ENCODE results near the gene SLC4A5.

Gene SLC4A5

DNA sequence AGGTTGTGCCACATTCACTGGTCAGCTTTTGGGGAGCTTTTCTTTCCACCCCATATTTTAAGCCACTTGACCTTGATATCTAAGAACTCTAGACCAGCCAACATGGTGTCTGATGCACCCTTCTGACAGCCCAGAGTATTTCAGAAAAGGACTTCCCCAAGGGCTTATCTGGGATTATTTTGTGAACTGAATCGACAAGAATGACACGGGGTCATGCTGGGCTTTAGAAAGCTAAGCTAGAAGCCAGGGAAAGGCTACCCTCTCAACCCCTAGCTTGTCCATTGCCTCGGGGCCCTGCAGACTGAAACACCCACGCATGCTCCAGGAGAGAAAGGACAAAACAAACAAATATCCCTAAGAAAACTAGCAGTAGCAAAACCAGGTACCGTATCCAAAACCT, 16.0 kb downstream of the SLC4A5 start:
- Histone ChIP-seq H3K27me3 (ENCODE audit: insufficient read depth, low read depth) (no peaks in the 10 kb centered on the region), H3K4me2 (no peak overlapping the region), H3K79me2 (ENCODE audit: insufficient read depth, low read depth) (no peaks in the 10 kb centered on the region), H2AFZ (ENCODE audit: low read depth) (no peak overlapping the region), H3K27ac (no peak overlapping the region), H3K9ac (no peak overlapping the region), H3K4me3 (IDR thresholded peaks at IDR 0.05; ENCODE audit: insufficient read depth, low read depth, low read length) (no peak overlapping the region), H4K20me1 (ENCODE audit: insufficient read depth) (no peaks in the 10 kb centered on the region), H3K36me3 (ENCODE audit: insufficient read depth) (no peaks in the 10 kb centered on the region), H3K4me1 (ENCODE audit: low read depth, poor library complexity, severe bottlenecking) (no peaks in the 10 kb centered on the region)
- TF ChIP-seq, protein P1, sequence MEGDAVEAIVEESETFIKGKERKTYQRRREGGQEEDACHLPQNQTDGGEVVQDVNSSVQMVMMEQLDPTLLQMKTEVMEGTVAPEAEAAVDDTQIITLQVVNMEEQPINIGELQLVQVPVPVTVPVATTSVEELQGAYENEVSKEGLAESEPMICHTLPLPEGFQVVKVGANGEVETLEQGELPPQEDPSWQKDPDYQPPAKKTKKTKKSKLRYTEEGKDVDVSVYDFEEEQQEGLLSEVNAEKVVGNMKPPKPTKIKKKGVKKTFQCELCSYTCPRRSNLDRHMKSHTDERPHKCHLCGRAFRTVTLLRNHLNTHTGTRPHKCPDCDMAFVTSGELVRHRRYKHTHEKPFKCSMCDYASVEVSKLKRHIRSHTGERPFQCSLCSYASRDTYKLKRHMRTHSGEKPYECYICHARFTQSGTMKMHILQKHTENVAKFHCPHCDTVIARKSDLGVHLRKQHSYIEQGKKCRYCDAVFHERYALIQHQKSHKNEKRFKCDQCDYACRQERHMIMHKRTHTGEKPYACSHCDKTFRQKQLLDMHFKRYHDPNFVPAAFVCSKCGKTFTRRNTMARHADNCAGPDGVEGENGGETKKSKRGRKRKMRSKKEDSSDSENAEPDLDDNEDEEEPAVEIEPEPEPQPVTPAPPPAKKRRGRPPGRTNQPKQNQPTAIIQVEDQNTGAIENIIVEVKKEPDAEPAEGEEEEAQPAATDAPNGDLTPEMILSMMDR (conservative IDR thresholded peaks at IDR 0.05; ENCODE audit: low read depth, low read length): no peak

DNA sequence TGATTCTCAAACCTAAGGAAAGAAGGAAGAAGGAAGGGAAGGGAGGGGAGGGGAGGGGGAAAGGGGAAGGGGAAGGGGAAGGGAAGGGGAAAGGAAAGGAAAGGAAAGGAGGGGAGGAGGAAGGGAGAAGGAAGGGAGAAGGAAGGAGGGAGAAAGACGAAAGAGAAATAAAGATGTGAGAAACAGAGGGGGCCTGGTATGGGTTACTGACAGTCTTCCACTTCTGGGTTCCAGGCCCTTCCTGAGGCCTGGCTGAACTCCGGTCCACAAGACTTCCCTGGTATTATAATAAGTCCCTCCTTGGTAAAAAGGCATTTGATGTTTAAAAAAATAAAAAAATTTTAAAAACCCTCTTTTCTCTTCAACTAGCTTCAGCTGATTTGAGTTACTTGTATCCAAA, 17.4 kb downstream of the SLC4A5 start:
- H3K36me3 ChIP-seq (ENCODE audit: insufficient read depth): no peaks in the 10 kb centered on the region
- H3K4me1 ChIP-seq (ENCODE audit: low read depth, poor library complexity, severe bottlenecking): no peaks in the 10 kb centered on the region
- no peaks in the 10 kb centered on the region for H3K79me2 ChIP-seq (ENCODE audit: insufficient read depth, low read depth)
- no peak overlapping the region for H2AFZ ChIP-seq (ENCODE audit: low read depth)
- TF ChIP-seq, protein P1 (conservative IDR thresholded peaks at IDR 0.05; ENCODE audit: low read depth, low read length): no peak
- H3K27ac ChIP-seq: no peak overlapping the region
- H4K20me1 ChIP-seq (ENCODE audit: insufficient read depth): no peaks in the 10 kb centered on the region
- H3K4me3 ChIP-seq (IDR thresholded peaks at IDR 0.05; ENCODE audit: insufficient read depth, low read depth, low read length): no peak overlapping the region
- no peak overlapping the region for H3K4me2 ChIP-seq
- H3K27me3 ChIP-seq (ENCODE audit: insufficient read depth, low read depth): no peaks in the 10 kb centered on the region
- H3K9ac ChIP-seq: no peak overlapping the region

DNA sequence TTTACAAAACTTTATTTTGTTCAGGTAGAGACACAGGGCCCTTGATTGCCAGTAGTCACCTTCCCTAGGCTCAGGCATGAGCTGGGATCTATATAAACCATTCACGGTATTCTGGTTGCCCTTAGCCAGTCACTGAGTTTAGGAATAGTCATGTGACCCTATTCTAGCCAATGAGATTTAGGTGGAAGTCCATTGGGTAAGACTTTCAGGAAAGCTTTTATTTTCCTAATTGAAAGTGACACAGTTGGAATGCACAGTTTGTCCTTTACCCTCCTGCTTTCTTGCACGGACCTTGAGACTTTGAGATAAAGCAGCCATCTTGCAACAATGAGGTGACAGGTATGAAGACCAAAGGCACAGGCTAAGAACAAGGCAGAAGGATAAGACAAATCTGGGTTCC, 21.5 kb downstream of the SLC4A5 start:
- H4K20me1 ChIP-seq (ENCODE audit: insufficient read depth): no peaks in the 10 kb centered on the region
- H3K4me3 ChIP-seq (IDR thresholded peaks at IDR 0.05; ENCODE audit: insufficient read depth, low read depth, low read length): no peak overlapping the region
- no peak overlapping the region for H3K4me2 ChIP-seq
- no peaks in the 10 kb centered on the region for H3K27me3 ChIP-seq (ENCODE audit: insufficient read depth, low read depth)
- H3K4me1 ChIP-seq (ENCODE audit: low read depth, poor library complexity, severe bottlenecking): no peaks in the 10 kb centered on the region
- H3K9ac ChIP-seq: no peak overlapping the region
- H3K36me3 ChIP-seq (ENCODE audit: insufficient read depth): no peaks in the 10 kb centered on the region
- no peak overlapping the region for H2AFZ ChIP-seq (ENCODE audit: low read depth)
- H3K27ac ChIP-seq: no peak overlapping the region
- H3K79me2 ChIP-seq (ENCODE audit: insufficient read depth, low read depth): no peaks in the 10 kb centered on the region
- TF ChIP-seq, protein P1 (conservative IDR thresholded peaks at IDR 0.05; ENCODE audit: low read depth, low read length): no peak

DNA sequence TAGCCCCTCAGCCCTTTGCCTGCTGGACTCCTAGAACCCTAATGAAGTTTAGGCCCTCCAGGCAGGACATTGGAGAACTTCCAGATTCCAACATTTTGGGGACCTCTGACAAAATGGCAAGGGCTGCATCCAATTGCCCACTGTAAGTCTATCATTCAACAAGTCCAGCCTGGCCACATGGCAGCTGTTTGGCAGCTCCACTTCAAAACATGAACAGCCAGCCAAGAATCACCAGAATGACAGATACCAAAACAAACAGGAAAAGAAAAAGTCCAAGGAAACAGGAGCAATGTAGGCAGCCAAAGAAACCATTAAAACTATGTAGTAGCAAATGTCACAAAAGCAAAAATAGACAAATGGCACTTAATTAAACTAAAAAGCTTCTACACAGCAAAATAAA, 25.5 kb downstream of the SLC4A5 start:
- no peak overlapping the region for H2AFZ ChIP-seq (ENCODE audit: low read depth)

More for the DNA sequence above, 25.5 kb downstream of the SLC4A5 start:
- no peak overlapping the region for H3K4me3 ChIP-seq (IDR thresholded peaks at IDR 0.05; ENCODE audit: insufficient read depth, low read depth, low read length)
- H3K79me2 ChIP-seq (ENCODE audit: insufficient read depth, low read depth): no peaks in the 10 kb centered on the region
- H3K4me1 ChIP-seq (ENCODE audit: low read depth, poor library complexity, severe bottlenecking): no peaks in the 10 kb centered on the region
- H3K27ac ChIP-seq: no peak overlapping the region
- TF ChIP-seq, protein P1 (conservative IDR thresholded peaks at IDR 0.05; ENCODE audit: low read depth, low read length): no peak
- no peaks in the 10 kb centered on the region for H3K27me3 ChIP-seq (ENCODE audit: insufficient read depth, low read depth)
- H4K20me1 ChIP-seq (ENCODE audit: insufficient read depth): no peaks in the 10 kb centered on the region
- H3K36me3 ChIP-seq (ENCODE audit: insufficient read depth): no peaks in the 10 kb centered on the region
- no peak overlapping the region for H3K4me2 ChIP-seq
- no peak overlapping the region for H3K9ac ChIP-seq
